Activated CD4-positive, CD25-positive, alpha-beta regulatory T cell treated with anti-CD3 and anti-CD28 coated beads, Interleukin-2, amount 50 U/mL, for 16 hours (primary cell): ENCODE measurements around the gene CDK2.
"Not testable (repeated sequence)": the region's sequence is repeated elsewhere in the genome, so short reads cannot be mapped to it uniquely, and the experiment has no call there.

Experiments
- DNase-seq: peaks from one replicate; pipeline ENCODE4 v3.0.0-alpha.2; 2020; ENCODE audit warnings: low read depth, low spot score

Gene CDK2

DNA sequence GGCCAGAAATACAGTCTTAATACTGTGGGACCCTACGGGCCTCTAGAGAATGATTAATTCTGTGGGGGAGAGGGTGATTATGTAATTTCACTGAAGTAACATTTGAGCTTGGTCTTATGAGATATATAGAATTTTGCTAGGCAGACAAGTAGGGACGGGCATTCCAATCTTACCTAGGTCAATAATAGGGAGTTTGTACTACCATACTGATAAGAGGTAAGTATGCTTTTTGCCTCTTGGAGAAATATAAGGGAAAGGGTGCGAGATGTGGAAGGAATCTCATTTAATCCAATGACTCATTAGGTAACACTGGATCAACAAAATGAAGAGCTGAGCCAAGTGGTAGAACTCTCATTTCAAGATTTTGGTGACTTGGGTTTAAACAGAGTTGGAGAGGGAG is 12.4 kb downstream of the CDK2 start:
- DNase-seq, result no peak

GRCh38 chr12:55981882-55982281 is 15.3 kb downstream of the CDK2 start:
- DNase-seq, result not testable (repeated sequence)

- no peak for DNase-seq
Observed at GRCh38 chr12:55982319-55982936, 15.8 kb downstream of the CDK2 start.

GRCh38 chr12:55983232-55983842 is 16.7 kb downstream of the CDK2 start:
- DNase-seq, result no peak

- DNase-seq, result no peak
Observed at GRCh38 chr12:55984861-55985260, 18.2 kb downstream of the CDK2 start.

- DNase-seq, result no peak
Observed at GRCh38 chr12:55985341-55985740, 18.7 kb downstream of the CDK2 start.

- DNase-seq, result not testable (repeated sequence)
Observed at GRCh38 chr12:55985976-55986375, 19.3 kb downstream of the CDK2 start.

DNA sequence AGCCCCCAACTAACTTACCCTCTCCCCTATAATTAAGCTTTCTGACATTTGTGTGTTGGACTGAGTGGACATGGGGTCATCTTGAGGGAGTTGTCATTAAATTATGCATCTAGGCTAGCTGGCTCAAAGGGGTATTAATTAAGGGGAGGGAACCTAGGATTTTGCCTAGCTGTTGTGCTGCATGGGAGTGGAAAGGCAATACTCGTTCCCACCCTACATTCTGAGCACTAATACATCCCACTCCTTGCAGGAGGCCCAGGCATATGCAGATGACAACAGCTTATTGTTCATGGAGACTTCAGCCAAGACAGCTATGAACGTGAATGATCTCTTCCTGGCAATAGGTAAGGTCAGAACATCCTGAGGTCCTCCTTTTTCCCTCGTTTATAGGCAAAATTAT is 24.5 kb downstream of the CDK2 start:
- DNase-seq, result no peak

DNA sequence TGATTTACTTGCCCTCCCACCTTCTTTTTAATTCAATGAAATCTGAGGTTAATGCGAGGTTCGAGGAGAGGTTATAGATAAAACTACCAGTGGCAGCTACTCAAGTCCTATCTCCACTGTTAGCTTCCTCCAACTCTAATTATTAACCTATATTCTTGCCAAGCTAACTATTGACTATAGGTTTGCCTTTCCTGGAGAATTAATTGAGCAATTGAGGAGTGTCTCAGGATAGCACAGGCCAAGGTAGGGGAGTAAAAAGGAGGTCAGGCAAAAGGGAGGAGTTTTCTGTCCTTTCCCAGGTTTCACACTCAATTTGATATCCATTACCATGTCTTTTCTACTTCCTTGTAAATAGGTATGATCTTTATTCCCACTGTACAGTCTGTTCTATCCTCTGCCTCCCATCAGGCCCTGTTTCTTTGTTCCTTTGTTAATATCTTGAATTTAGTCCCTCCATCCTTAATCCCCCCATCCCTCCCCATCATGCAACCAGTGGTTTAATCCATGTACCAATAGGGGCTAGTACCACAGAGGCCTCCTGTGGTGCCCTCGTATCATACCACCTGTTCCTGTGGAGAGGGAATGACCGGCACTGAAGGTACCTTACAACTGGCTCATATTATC is 26.7 kb downstream of the CDK2 start:
- DNase-seq, result no peak

GRCh38 chr12:55995366-55995765 is 28.7 kb downstream of the CDK2 start:
- no peak for DNase-seq

DNA sequence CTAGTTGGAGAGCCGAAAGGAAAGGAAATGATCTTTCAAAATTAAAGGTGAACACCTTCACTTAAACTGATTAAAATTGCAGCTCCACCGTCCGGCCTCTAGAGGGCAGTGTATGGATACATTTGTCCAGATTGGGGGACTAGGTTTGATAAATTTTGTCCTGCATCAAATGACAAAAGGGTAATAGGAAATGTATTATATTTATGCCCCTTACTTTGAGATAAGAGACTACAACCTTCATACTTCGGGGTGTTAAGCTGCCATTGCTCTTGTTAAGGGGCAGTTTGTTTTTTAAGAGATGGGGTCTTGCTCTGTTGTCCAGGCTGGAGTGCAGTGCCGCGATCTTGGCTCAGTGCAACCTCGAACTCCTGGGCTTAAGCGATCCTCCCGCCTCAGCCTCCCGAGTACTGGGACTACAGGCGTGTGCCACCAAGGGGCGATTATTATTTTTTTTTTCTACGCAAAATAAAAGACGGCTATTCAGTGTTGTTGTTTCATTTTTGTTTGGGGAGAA is 29.6 kb downstream of the CDK2 start:
- DNase-seq, result peak; percentile 55

- no peak for DNase-seq
Observed at GRCh38 chr12:55996715-55997534, 30.3 kb downstream of the CDK2 start, which contains the start of gene SUOX. SUOX (plus strand) TSS chr12:55997276; CDS start chr12:56002222, 4,946 bp downstream.

DNA sequence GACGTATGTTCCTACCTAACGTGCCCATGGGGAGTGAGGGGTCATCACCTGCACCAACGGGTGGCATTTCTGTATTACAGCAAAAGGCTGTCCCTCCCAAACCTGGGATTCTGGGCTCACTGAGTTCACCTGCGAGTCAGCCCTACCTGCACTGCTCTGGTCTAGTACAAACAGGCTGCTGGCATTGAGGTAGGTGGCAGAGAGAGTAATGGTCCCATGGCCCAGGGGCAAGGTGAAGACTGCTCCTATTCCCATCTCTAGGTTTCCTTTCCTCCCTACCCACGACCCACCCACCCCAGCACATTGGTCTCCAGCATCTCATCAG is 30.9 kb downstream of the CDK2 start:
- DNase-seq, result no peak

DNA sequence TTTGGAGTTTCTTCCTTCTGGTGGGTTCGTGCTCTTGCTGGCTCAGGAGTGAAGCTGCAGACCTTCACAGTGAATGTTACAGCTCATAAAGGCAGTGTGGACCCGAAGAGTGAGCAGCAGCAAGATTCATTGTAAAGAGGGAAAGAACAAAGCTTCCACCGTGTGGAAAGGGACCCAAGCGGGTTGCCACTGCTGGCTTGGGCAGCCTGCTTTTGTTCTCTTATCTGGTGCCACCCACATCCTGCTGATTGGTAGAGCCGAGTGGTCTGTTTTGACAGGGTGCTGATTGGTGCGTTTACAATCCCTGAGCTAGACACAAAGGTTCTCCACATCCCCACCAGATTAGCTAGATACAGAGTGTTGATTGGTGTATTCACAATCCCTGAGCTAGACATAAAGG is 32.9 kb downstream of the CDK2 start:
- not testable (repeated sequence) for DNase-seq

DNA sequence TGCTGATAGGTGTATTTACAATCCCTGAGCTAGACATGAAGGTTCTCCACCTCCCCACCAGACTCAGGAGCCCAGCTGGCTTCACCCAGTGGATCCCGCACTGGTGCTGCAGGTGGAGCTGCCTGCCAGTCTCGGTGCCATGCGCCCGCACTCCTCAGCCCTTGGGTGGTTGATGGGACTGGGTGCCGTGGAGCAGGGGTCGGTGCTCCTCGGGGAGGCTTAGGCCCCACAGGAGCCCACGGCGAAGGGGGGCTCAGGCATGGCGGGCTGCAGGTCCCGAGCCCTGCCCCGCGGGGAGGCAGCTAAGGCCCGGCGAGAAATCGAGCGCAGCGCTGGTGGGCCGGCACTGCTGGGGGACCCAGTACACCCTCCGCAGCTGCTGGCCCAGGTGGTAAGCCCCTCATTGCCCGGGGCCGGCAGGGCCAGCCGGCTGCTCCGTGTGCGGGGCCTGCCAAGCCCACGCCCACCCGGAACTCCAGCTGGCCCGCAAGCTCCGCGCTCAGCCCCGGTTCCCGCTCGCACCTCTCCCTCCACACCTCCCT is 33.4 kb downstream of the CDK2 start:
- not testable (repeated sequence) for DNase-seq

DNA sequence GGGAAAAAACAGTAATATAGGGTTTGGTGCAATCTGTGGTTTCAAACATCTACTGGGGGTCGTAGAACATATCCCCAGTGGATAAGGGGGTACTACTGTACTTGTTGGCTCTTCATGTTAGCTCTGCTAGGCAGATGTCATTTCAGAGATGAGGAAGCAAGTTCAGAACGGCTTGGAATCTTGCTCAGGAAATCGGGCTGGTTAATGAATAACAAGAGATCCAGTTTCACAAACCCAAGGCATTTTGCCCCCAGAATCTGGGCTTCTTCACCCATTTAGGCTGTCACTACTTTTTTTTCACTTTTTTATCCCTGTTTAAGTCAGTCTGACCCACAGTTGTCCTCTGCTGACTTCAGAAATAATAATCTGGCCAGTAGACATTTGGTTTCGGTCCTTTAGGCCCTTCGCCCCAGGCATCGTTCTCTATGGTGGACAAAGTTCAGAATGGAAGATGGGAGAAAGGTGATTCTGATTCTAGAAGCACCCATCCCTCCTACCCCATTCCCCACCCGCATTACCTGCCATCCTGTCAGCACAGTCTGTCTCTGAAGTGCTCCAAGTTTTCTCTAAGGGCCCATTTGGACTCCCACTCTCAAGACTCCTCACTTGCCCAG is 35.0 kb downstream of the CDK2 start:
- no peak for DNase-seq

DNA sequence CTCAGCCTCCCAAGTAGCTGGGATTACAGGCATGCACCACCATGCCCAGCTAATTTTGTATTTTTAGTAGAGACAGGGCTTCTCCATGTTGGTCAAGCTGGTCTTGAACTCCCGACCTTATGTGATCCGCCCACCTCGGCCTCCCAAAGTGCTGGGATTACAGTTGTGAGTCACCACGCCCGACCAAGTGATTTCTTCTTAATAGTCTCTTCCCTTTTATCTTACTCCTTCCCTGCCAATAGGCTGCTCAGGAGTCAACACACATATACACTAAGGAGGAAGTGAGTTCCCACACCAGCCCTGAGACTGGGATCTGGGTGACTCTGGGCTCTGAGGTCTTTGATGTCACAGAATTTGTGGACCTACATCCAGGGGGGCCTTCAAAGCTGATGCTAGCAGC is 36.7 kb downstream of the CDK2 start:
- not testable (repeated sequence) for DNase-seq

- DNase-seq, result no peak
Observed at GRCh38 chr12:56004211-56004610, 37.6 kb downstream of the CDK2 start.

- peak; percentile 47 for DNase-seq
Observed at GRCh38 chr12:56007564-56008559, 41.2 kb downstream of the CDK2 start.

- DNase-seq, result no peak
Observed at GRCh38 chr12:56010111-56010570, 43.5 kb downstream of the CDK2 start.
